Activated CD4-positive, alpha-beta T cell treated with anti-CD3 and anti-CD28 coated beads, Interleukin-2, Interleukin-6, amounts not matched to agents 100 ng/mL and 50 ng/mL, durations not matched to agents 16 hours and 8 hours (primary cell): ENCODE results near the gene SART1.
A peak's percentile ranks its signal among the peaks of the same experiment; 100 is the strongest.
"Not testable (repeated sequence)": the region's sequence is repeated elsewhere in the genome, so short reads cannot be mapped to it uniquely, and the experiment has no call there.

Experiments used
- DNase-seq: peaks from one replicate; pipeline ENCODE4 v3.0.0-alpha.2; 2020

The SART1 gene

GRCh38 chr11:65932558-65932919 is 29.0 kb upstream of the SART1 start:
- DNase-seq = peak; percentile 34

GRCh38 chr11:65934014-65934413 is 27.5 kb upstream of the SART1 start:
- DNase-seq = no peak

GRCh38 chr11:65937766-65938165 is 23.8 kb upstream of the SART1 start:
- no peak for DNase-seq

GRCh38 chr11:65941720-65942310 is 19.7 kb upstream of the SART1 start:
- no peak for DNase-seq

GRCh38 chr11:65942531-65942930 is 19.0 kb upstream of the SART1 start:
- DNase-seq = no peak

- no peak for DNase-seq
Measured at GRCh38 chr11:65944191-65944590, 17.3 kb upstream of the SART1 start.

- no peak for DNase-seq
Measured at GRCh38 chr11:65944767-65945166, 16.8 kb upstream of the SART1 start.

GRCh38 chr11:65945430-65945911 is 16.1 kb upstream of the SART1 start, which contains the start of gene TSGA10IP:
TSGA10IP (plus strand) TSS chr11:65945480; CDS start chr11:65945676, 196 bp downstream.
- DNase-seq = no peak

- no peak for DNase-seq
Measured at GRCh38 chr11:65945941-65946558, 15.5 kb upstream of the SART1 start.

GRCh38 chr11:65946655-65947054 is 14.9 kb upstream of the SART1 start:
- no peak for DNase-seq

- DNase-seq = no peak
Measured at GRCh38 chr11:65947133-65947532, 14.4 kb upstream of the SART1 start.

GRCh38 chr11:65947603-65948125 is 13.9 kb upstream of the SART1 start:
- no peak for DNase-seq

GRCh38 chr11:65950711-65951110 is 10.8 kb upstream of the SART1 start:
- not testable (repeated sequence) for DNase-seq

- not testable (repeated sequence) for DNase-seq
Measured at GRCh38 chr11:65951641-65952040, 9.9 kb upstream of the SART1 start.

- DNase-seq = no peak
Measured at GRCh38 chr11:65952052-65952521, 9.4 kb upstream of the SART1 start.

- DNase-seq = no peak
Measured at GRCh38 chr11:65953471-65953870, 8.1 kb upstream of the SART1 start.

- no peak for DNase-seq
Measured at GRCh38 chr11:65954771-65955170, 6.8 kb upstream of the SART1 start.

GRCh38 chr11:65958291-65958690 is 3.2 kb upstream of the SART1 start:
- no peak for DNase-seq

GRCh38 chr11:65958774-65959420 is 2.6 kb upstream of the SART1 start:
- no peak for DNase-seq

GRCh38 chr11:65960824-65961266 is 689 bp upstream of the SART1 start:
- DNase-seq = no peak

- no peak for DNase-seq
Measured at GRCh38 chr11:65962141-65962564, 619 bp downstream of the SART1 start.

GRCh38 chr11:65964906-65965305 is 3.4 kb downstream of the SART1 start:
- DNase-seq = no peak

GRCh38 chr11:65965986-65966762 is 4.6 kb downstream of the SART1 start:
- no peak for DNase-seq
